H1 (cell line): ENCODE data around the gene PCDHB12. TPM values are rescaled to one million over a fixed set of nuclear protein-coding genes. Genes with fewer than 3 reads are reported as not detected.

ENCODE experiments used
- CBX5 ChIP-seq: fragments of 300-800, 300-1000 bp; sonication (generic); IDR thresholded peaks from 2 replicates; pipeline ENCODE4 v1.7.1; 2016; ENCODE audit warnings: antibody characterized with exemption, low read length, low read depth
- CHD1 ChIP-seq: IDR thresholded peaks from 2 replicates; pipeline ENCODE4 v1.6.1; 2012; ENCODE audit warnings: low read depth, low read length, improper control_type of control experiment
- CHD2 ChIP-seq: IDR thresholded peaks from 2 replicates; pipeline ENCODE4 v1.6.1; 2012; ENCODE audit warnings: low read length, improper control_type of control experiment
- EP300 ChIP-seq, 2 experiments: IDR thresholded peaks; 1 replicate in 1 of 2; 2 replicates in 1 of 2; pipeline ENCODE4 v1.6.1; 2011 to 2012; ENCODE audit warnings: low read depth in 2 of 2, low read length in 2 of 2, mild to moderate bottlenecking in 2 of 2, borderline replicate concordance in 1 of 2, inconsistent platforms in 1 of 2, moderate library complexity in 1 of 2
- FOSL1 ChIP-seq: IDR thresholded peaks from 2 replicates; pipeline ENCODE4 v1.6.1; 2011; ENCODE audit warnings: mild to moderate bottlenecking, low read depth, low read length, moderate library complexity; ENCODE audit not compliant: insufficient read depth
- GABPA ChIP-seq: IDR thresholded peaks from 2 replicates; pipeline ENCODE4 v1.6.1; 2011; ENCODE audit warnings: mild to moderate bottlenecking, low read length, moderate library complexity, borderline replicate concordance; ENCODE audit not compliant: insufficient read depth
- HDAC6 ChIP-seq: IDR thresholded peaks from one replicate; pipeline ENCODE4 v1.7.1; 2012; ENCODE audit warnings: low read depth, mild to moderate bottlenecking, inconsistent platforms, low read length, moderate library complexity
- JUN ChIP-seq: IDR thresholded peaks from 2 replicates; pipeline ENCODE4 v1.6.1; 2011; ENCODE audit warnings: low read depth, mild to moderate bottlenecking, improper control_type of control experiment, low read length
- PHF8 ChIP-seq: fragments of 200-600 bp; sonication (generic); conservative IDR thresholded peaks from 2 replicates; pipeline ENCODE4 v1.7.1; 2012; ENCODE audit warnings: low read depth, mild to moderate bottlenecking, inconsistent platforms, low read length, moderate library complexity
- RAD21 ChIP-seq, 2 experiments: IDR thresholded peaks in 1 of 2; conservative IDR thresholded peaks in 1 of 2; 2 replicates each; pipeline ENCODE4 v1.6.1; 2011; ENCODE audit warnings: low read depth in 2 of 2, low read length in 2 of 2, improper control_type of control experiment in 1 of 2, inconsistent platforms in 1 of 2, mild to moderate bottlenecking in 1 of 2, moderate library complexity in 1 of 2
- SIRT6 ChIP-seq: IDR thresholded peaks from one replicate; pipeline ENCODE4 v1.7.1; 2012; ENCODE audit warnings: low read length, inconsistent platforms
- polyA plus RNA-seq, 7 experiments: library from polyadenylated mRNA; depleted of rRNA in 3 of 7; stranded (reverse) in 5 of 7; unstranded in 2 of 7; fragments of >200 nt in 5 of 7; fragments of 200-250 nt in 2 of 7; gene quantifications; 1 replicate in 5 of 7; 2 replicates in 1 of 7; 4 replicates in 1 of 7; pipeline versions ENCODE4 v1.2.1 to v1.2.3, GENCODE V29; 2011 to 2013; ENCODE audit warnings: missing spikeins in 2 of 7, mixed read lengths in 2 of 7
- total RNA-seq: library from RNA; stranded (reverse); fragmentation: NEBNext Ultra II Directional; extraction: Animal tissue kit (Norgen Biotek cat#: 25700); gene quantifications from 2 replicates; pipeline ENCODE4 v1.2.1, GENCODE V29; 2021
- TF ChIP-seq, protein P1 (sequence below): fragments of 300-600 bp; sonication (generic); IDR thresholded peaks from 2 replicates; pipeline ENCODE4 v1.7.1; 2012; ENCODE audit warnings: low read length, moderate library complexity, mild to moderate bottlenecking, inconsistent platforms; ENCODE audit not compliant: insufficient replicate concordance

The PCDHB12 gene
- total and polyA plus RNA-seq, 2 of the 8 experiments (the other 6 are each of a cell fraction or from before 2014, with no cell fraction given) = 1.1 to 2.0 TPM

DNA sequence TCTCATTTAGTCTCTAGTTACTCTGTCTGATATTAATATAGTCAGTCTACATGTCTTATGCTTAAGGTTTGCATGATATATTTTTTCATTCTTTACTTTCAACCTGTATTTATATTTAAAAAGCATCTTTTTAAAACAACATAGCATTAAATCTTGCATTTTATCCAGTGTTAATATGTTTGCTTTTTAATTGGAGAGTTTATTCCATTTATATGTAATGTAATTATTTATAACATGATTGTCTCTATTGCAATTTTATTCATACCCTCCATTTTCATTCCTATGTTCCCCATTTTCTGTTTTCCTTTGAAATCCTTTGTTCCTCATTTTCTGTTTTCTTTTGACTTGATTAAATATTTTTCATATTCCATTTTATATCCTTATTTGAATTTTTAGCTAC is 49.9 kb downstream of the PCDHB12 start (continued):
- TF ChIP-seq, protein P1, sequence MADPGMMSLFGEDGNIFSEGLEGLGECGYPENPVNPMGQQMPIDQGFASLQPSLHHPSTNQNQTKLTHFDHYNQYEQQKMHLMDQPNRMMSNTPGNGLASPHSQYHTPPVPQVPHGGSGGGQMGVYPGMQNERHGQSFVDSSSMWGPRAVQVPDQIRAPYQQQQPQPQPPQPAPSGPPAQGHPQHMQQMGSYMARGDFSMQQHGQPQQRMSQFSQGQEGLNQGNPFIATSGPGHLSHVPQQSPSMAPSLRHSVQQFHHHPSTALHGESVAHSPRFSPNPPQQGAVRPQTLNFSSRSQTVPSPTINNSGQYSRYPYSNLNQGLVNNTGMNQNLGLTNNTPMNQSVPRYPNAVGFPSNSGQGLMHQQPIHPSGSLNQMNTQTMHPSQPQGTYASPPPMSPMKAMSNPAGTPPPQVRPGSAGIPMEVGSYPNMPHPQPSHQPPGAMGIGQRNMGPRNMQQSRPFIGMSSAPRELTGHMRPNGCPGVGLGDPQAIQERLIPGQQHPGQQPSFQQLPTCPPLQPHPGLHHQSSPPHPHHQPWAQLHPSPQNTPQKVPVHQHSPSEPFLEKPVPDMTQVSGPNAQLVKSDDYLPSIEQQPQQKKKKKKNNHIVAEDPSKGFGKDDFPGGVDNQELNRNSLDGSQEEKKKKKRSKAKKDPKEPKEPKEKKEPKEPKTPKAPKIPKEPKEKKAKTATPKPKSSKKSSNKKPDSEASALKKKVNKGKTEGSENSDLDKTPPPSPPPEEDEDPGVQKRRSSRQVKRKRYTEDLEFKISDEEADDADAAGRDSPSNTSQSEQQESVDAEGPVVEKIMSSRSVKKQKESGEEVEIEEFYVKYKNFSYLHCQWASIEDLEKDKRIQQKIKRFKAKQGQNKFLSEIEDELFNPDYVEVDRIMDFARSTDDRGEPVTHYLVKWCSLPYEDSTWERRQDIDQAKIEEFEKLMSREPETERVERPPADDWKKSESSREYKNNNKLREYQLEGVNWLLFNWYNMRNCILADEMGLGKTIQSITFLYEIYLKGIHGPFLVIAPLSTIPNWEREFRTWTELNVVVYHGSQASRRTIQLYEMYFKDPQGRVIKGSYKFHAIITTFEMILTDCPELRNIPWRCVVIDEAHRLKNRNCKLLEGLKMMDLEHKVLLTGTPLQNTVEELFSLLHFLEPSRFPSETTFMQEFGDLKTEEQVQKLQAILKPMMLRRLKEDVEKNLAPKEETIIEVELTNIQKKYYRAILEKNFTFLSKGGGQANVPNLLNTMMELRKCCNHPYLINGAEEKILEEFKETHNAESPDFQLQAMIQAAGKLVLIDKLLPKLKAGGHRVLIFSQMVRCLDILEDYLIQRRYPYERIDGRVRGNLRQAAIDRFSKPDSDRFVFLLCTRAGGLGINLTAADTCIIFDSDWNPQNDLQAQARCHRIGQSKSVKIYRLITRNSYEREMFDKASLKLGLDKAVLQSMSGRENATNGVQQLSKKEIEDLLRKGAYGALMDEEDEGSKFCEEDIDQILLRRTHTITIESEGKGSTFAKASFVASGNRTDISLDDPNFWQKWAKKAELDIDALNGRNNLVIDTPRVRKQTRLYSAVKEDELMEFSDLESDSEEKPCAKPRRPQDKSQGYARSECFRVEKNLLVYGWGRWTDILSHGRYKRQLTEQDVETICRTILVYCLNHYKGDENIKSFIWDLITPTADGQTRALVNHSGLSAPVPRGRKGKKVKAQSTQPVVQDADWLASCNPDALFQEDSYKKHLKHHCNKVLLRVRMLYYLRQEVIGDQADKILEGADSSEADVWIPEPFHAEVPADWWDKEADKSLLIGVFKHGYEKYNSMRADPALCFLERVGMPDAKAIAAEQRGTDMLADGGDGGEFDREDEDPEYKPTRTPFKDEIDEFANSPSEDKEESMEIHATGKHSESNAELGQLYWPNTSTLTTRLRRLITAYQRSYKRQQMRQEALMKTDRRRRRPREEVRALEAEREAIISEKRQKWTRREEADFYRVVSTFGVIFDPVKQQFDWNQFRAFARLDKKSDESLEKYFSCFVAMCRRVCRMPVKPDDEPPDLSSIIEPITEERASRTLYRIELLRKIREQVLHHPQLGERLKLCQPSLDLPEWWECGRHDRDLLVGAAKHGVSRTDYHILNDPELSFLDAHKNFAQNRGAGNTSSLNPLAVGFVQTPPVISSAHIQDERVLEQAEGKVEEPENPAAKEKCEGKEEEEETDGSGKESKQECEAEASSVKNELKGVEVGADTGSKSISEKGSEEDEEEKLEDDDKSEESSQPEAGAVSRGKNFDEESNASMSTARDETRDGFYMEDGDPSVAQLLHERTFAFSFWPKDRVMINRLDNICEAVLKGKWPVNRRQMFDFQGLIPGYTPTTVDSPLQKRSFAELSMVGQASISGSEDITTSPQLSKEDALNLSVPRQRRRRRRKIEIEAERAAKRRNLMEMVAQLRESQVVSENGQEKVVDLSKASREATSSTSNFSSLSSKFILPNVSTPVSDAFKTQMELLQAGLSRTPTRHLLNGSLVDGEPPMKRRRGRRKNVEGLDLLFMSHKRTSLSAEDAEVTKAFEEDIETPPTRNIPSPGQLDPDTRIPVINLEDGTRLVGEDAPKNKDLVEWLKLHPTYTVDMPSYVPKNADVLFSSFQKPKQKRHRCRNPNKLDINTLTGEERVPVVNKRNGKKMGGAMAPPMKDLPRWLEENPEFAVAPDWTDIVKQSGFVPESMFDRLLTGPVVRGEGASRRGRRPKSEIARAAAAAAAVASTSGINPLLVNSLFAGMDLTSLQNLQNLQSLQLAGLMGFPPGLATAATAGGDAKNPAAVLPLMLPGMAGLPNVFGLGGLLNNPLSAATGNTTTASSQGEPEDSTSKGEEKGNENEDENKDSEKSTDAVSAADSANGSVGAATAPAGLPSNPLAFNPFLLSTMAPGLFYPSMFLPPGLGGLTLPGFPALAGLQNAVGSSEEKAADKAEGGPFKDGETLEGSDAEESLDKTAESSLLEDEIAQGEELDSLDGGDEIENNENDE = no peak
- TF ChIP-seq PHF8 = no peak
- TF ChIP-seq HDAC6 = no peak
- TF ChIP-seq CHD2 = no peak
- no peak for TF ChIP-seq CHD1
- no peak for TF ChIP-seq GABPA
- no peak for TF ChIP-seq CBX5
- TF ChIP-seq SIRT6 = no peak
- TF ChIP-seq JUN = no peak
- no peak for TF ChIP-seq FOSL1
- TF ChIP-seq EP300 (IDR thresholded peaks at IDR 0.05; ENCODE audit: borderline replicate concordance in 1 of 2, low read depth in 2 of 2, low read length in 2 of 2) = no peak
- TF ChIP-seq RAD21 (IDR thresholded peaks at IDR 0.05 in 1 of 2, conservative IDR thresholded peaks at IDR 0.05 in 1 of 2; ENCODE audit: low read depth in 2 of 2, low read length in 2 of 2) = no peak
